HFFc6 (cell line): ENCODE data around the gene LY9. TPM values are rescaled to one million over a fixed set of nuclear protein-coding genes. Genes with fewer than 3 reads are reported as not detected.
A peak's percentile ranks its signal among the peaks of the same experiment; 100 is the strongest.

Experiments used
- DNase-seq: peaks from one replicate; pipeline ENCODE4 v3.0.0-alpha.2; 2018
- H3K27ac Mint-ChIP-seq: 2 replicates; pipeline ENCODE4 v1.8.0; 2020; ENCODE audit warnings: mild to moderate bottlenecking, mixed read lengths
- H3K27me3 Mint-ChIP-seq: 2 replicates; pipeline ENCODE4 v1.8.0; 2021; ENCODE audit warnings: mild to moderate bottlenecking, moderate library complexity, mixed read lengths; ENCODE audit not compliant: insufficient read depth
- H3K36me3 Mint-ChIP-seq: 2 replicates; pipeline ENCODE4 v1.8.0; 2021; ENCODE audit warnings: low read depth, mixed read lengths
- H3K4me1 Mint-ChIP-seq: 2 replicates; pipeline ENCODE4 v1.8.0; 2020; ENCODE audit warnings: low read depth, mixed read lengths
- H3K4me3 Mint-ChIP-seq: 2 replicates; pipeline ENCODE4 v1.8.0; 2020; ENCODE audit warnings: mild to moderate bottlenecking, moderate library complexity, mixed read lengths
- H3K9me3 Mint-ChIP-seq: 2 replicates; pipeline ENCODE4 v1.8.0; 2020; ENCODE audit warnings: mild to moderate bottlenecking, mixed read lengths
- total RNA-seq, 6 experiments: library from RNA; stranded (reverse); fragmentation: NEBNext Ultra II Directional; extraction: Animal tissue kit (Norgen Biotek cat#: 25700); gene quantifications; 2 replicates in 1 of 6; 3 replicates in 5 of 6; pipeline ENCODE4 v1.2.3, GENCODE V29; 2021
- TF ChIP-seq, protein P1 (sequence below): fragments of 200-600 bp; sonication (generic); IDR thresholded peaks from 2 replicates; pipeline ENCODE4 v1.5.0; 2021; ENCODE audit warnings: antibody characterized with exemption, mild to moderate bottlenecking

LY9 gene
- total RNA-seq, 6 experiments from 2014 or later: not detected

GRCh38 chr1:160818207-160818937 lies 22.4 kb downstream of the LY9 start:
- no peak overlapping the region for H3K4me3 Mint-ChIP-seq
- H3K27me3 Mint-ChIP-seq: peaks cover 13% of the 10 kb centered on the region
- H3K27ac Mint-ChIP-seq: no peak overlapping the region
- H3K36me3 Mint-ChIP-seq: no peaks in the 10 kb centered on the region
- H3K4me1 Mint-ChIP-seq: no peaks in the 10 kb centered on the region
- TF ChIP-seq, protein P1, sequence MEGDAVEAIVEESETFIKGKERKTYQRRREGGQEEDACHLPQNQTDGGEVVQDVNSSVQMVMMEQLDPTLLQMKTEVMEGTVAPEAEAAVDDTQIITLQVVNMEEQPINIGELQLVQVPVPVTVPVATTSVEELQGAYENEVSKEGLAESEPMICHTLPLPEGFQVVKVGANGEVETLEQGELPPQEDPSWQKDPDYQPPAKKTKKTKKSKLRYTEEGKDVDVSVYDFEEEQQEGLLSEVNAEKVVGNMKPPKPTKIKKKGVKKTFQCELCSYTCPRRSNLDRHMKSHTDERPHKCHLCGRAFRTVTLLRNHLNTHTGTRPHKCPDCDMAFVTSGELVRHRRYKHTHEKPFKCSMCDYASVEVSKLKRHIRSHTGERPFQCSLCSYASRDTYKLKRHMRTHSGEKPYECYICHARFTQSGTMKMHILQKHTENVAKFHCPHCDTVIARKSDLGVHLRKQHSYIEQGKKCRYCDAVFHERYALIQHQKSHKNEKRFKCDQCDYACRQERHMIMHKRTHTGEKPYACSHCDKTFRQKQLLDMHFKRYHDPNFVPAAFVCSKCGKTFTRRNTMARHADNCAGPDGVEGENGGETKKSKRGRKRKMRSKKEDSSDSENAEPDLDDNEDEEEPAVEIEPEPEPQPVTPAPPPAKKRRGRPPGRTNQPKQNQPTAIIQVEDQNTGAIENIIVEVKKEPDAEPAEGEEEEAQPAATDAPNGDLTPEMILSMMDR: no peak
- H3K9me3 Mint-ChIP-seq: no peaks in the 10 kb centered on the region
- DNase-seq: no peak

GRCh38 chr1:160819186-160819585 lies 23.2 kb downstream of the LY9 start:
- Mint-ChIP-seq H3K9me3 (no peaks in the 10 kb centered on the region), H3K4me3 (no peak overlapping the region), H3K36me3 (no peaks in the 10 kb centered on the region), H3K27ac (no peak overlapping the region), H3K27me3 (peaks cover 10% of the 10 kb centered on the region), H3K4me1 (no peaks in the 10 kb centered on the region)
- TF ChIP-seq, protein P1: no peak
- no peak for DNase-seq

- H3K36me3 Mint-ChIP-seq: no peaks in the 10 kb centered on the region
- DNase-seq: no peak
- H3K27ac Mint-ChIP-seq: no peak overlapping the region
- H3K27me3 Mint-ChIP-seq: peaks cover 13% of the 10 kb centered on the region
- peaks cover 9% of the 10 kb centered on the region for H3K4me1 Mint-ChIP-seq
- TF ChIP-seq, protein P1: peak; percentile 51
- no peaks in the 10 kb centered on the region for H3K9me3 Mint-ChIP-seq
- no peak overlapping the region for H3K4me3 Mint-ChIP-seq
These were observed 25.7 kb downstream of the LY9 start for GRCh38 chr1:160821627-160822026.

- TF ChIP-seq, protein P1: no peak
- Mint-ChIP-seq H3K36me3 (no peaks in the 10 kb centered on the region), H3K4me3 (no peak overlapping the region), H3K27me3 (peaks cover 15% of the 10 kb centered on the region), H3K9me3 (no peaks in the 10 kb centered on the region), H3K27ac (no peak overlapping the region), H3K4me1 (peaks cover 18% of the 10 kb centered on the region)
- DNase-seq: no peak
These were observed 27.3 kb downstream of the LY9 start for GRCh38 chr1:160823296-160823695.

DNA sequence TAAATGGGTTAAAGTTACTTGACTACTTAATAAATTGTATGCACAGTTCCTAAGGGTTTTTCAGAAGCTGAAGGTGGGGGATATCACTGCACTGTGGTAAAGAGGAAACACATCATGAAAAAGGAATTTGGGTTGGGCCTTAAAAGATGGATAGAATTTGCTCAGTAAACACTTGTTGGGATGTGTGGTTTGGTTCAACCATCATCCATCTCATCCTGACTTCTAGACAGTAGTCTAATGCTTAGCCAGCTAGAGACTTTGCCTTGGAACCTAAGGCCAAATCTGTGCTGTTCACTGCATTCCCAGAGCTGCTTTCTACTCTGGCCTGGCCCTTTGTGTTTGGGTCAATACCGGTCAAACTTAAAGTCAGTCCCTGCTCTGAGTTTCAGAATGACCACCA lies 30.6 kb downstream of the LY9 start:
- Mint-ChIP-seq H3K36me3 (no peaks in the 10 kb centered on the region), H3K4me3 (no peak overlapping the region), H3K9me3 (no peaks in the 10 kb centered on the region), H3K4me1 (peaks cover 18% of the 10 kb centered on the region), H3K27ac (no peak overlapping the region), H3K27me3 (peaks cover 9% of the 10 kb centered on the region)
- peak; percentile 6 for DNase-seq
- TF ChIP-seq, protein P1: no peak
